HG03066 (cell line): Measurements from ENCODE around the gene SND1.

ENCODE experiments used
- ATAC-seq: cut with Tn5 transposase; IDR thresholded peaks from one replicate; pipeline ENCODE4 v1.9.1; 2021; ENCODE audit warnings: low read depth; ENCODE audit not compliant: unreplicated experiment

The SND1 gene

GRCh38 chr7:127798023-127798422 lies 146.0 kb downstream of the SND1 start:
- no peak for ATAC-seq

DNA sequence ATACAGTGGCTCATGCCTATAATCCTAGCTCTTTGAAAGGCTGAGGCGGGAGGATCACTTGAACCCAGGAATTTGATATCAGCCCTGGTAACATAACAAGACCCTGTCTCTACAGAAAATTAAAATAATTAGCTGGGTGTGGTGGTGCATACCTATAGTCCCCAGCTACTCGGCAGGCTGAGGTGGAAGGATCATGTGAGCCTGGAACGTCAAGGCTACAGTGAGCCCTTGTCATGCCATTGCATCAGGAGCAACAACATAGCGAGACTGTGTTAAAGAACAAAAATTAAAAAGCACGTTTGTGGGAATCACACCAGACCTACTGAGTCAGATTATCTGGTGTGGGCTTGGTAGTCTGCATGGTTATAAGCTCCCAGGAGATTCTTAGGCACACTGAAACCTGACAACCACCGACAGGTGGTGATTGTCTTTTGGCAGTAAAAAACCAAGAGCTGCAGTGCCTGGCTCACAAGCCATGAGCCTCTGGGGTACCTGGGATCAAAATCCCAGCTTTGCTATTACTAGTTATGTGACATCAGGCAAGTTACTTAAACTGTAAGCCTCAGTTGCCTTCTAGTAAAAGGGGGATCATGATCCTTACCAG lies 146.9 kb downstream of the SND1 start:
- no peak for ATAC-seq

DNA sequence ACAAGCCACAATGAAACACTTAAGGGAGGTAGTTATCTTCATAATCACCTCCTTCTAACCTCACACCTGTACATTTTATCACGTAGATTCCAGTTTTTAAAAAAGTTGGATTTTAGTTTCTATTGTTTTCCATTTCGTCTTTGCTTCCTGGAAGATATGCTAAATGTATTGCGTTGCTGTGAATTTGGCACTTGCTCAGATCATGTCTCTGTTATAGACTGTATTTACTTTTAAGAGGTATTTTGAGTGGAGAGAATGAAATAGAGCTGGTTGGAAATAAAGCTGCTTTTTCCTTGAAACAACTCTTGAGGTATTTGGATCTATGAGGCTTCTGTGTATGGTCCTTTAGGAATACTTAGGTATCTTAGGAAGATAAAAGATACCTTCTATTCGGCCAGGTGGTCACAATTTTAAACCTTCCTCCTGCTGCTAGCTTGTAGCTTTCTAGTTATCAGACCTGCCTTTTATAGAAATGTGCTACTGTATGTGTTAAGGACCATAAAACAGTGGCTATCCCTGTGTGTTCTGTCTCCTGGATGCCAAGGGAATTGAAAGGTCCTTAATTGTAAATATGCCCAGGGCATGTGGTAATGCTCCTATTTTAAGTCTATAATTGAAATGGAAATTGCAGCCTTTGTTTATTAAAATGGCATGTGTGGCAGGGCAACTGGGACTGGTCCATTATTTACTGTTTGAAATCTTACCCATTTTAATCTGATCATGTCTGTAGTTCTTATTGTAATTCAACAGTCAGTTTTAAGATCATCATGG lies 147.7 kb downstream of the SND1 start:
- no peak for ATAC-seq

GRCh38 chr7:127802845-127803244 lies 150.9 kb downstream of the SND1 start:
- ATAC-seq: no peak

DNA sequence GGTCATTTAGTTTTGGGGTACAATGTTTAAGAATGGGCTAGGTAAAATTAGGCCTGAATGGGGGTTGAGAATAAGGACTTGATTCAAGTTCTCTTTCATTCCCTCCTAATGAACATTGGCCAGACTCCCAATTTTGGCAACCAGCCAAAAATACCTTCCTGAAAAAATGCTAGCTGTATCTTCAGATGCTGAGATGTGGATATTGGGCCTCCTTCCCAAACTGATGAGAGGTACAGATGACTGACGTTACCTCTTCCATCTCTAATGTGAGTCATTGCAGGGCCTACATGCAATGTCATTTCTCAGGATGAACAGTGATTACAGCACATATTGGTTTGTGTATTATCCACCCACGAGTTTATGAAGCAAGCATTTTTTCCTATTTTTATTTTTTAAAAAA lies 151.6 kb downstream of the SND1 start:
- ATAC-seq: no peak

- ATAC-seq: no peak
Measured at GRCh38 chr7:127807340-127807739, 155.3 kb downstream of the SND1 start.

GRCh38 chr7:127807829-127808228 lies 155.8 kb downstream of the SND1 start:
- no peak for ATAC-seq

DNA sequence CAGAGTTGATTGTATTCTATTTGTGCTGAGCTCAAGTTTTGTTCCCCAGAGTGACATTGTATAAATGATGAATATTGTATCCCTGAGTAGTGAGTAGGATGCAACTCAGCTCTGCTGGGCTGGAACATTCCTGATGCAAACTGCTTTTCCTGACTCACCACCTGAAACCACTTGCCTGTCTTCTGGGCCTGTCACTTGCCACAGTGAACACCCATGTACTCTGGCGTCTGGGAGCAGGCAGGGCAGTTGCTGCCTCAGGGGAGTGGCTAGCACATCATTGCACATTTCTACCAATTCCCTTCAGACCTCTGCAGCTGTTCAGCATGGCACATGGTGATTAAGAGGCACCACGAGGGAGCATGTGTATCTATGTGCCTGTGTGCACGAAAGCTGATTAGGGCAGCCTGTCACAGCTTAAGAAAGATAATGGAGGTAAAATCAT lies 157.3 kb downstream of the SND1 start:
- no peak for ATAC-seq

- ATAC-seq: no peak
Measured at GRCh38 chr7:127810113-127810512, 158.1 kb downstream of the SND1 start.

DNA sequence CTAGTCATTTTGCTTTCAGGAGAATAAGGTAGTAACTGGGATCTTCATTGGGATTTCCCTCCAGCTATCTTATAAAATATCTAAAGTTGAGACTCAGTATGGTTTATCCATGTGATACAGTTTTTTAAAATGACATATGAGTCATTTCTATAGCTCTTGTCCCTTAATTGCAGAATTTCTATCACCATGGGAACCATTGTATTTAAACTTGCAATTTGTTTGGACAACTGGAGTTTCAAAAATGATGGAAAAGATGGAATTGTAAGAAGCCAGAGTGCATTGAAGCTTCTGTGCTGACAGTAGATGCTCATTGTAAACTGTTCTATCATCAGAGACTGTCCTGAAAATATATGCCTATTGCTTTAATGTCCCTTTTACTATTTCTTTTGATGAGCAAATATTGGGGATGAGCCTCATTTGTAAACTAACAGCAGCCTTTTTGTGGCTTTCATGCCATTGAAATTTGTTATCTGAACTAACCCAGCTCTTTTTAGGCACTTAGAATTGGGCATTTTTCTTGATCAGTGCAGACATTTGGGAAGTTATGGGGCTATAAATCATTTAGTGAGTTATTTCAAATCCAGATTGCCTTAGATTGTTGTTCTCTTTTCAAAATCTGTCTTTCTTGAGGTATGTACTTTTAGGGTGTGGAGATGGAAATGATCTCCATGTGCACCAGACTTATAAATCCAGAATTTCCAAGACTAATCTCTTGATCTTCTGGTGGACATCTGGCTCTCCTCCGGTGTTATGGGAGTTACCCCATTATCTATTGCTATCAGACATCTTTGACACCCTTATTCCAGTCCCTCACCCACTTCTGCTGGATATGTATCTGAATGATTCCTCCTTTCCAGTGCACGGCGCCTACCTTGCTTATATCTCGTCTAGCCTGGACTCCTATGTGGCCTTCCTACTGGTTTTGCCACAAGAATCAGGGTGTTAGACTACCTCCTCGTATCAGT lies 159.0 kb downstream of the SND1 start:
- no peak for ATAC-seq

- no peak for ATAC-seq
Measured at GRCh38 chr7:127812540-127812939, 160.5 kb downstream of the SND1 start.

- ATAC-seq: no peak
Measured at GRCh38 chr7:127813991-127814541, 162.1 kb downstream of the SND1 start.

DNA sequence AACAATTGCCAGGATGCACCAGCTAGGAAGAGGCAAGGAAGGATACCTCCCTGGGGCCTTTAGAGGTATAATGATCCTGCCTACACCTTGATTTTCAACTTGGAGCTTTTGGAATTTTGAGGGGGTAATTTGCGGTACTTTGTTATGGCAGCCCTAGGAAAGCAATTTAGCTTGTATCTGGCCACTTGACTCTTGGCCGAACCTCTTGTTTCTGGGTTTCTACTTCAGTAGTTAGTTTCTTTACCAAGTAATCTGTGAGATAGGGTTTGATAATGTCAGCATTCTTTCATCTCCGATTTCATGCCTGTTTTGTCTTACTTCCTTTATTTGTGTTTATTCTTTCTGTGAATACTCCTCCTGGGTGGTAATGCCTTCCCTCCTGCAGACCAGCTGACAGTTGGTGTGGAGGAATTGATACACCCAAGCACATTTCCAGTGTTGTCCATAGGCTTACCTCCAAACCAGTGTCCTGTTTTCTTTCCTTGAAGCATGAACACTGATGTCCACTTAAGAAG lies 163.7 kb downstream of the SND1 start:
- no peak for ATAC-seq

DNA sequence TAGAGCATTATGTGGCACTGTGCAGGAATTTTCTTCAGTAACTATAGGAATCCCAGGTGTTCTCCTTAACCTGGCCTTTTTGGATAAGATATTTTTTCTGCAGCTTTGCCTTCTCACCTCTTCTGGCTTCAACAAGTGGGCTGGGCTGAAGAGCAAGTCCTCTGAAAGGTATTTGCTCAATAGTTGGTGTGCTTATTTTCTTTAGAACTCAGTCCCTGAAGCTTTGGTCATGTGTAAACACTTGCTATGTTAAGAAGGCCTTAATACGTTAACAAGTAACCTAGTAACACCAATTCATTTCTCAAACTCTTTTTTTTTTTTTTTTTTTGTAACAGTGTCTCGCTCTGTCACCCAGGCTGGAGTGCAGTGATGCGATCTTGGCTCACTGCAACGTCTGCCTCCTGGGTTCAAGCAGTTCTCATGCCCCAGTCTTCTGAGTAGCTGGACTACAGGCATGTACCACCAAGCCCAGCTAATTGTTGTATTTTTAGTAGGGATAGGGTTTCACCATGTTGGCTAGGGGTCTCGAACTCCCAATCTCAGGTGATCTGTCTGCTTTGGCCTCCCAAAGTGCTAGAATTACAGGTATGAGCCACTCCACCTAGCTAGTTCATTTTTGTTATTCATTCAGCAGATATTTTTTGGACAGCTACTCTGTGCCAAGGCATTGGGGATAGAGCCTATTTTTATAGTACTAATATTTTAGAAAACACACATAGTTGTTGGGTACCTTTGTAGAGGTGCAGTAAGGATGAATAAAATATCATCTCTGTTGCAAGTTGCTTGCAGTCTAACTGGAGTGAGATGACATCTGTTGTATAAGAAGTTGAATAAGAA lies 164.6 kb downstream of the SND1 start:
- ATAC-seq: no peak

DNA sequence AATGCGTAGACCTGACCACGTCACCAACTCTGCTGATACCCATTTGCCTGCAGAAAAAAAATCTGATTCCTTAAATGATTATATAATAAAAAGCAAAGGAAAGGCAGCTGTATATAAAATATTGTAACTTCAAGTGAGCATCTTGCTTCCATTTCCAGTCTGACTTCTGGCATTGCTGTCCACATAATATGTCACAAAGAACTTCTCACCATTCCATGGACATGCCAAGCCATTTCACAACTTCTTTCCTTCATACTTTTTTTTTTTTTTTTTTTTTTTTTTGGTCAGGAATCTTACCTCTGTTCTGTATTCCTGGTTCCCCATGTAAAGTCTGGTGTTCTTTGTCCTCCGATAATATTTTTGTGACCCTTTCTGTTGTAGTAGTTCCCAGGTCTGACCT lies 165.5 kb downstream of the SND1 start:
- no peak for ATAC-seq

- ATAC-seq: no peak
Measured at GRCh38 chr7:127818306-127818705, 166.3 kb downstream of the SND1 start.

- ATAC-seq: no peak
Measured at GRCh38 chr7:127819975-127820731, 168.2 kb downstream of the SND1 start.

- no peak for ATAC-seq
Measured at GRCh38 chr7:127820732-127821085, 168.7 kb downstream of the SND1 start.

DNA sequence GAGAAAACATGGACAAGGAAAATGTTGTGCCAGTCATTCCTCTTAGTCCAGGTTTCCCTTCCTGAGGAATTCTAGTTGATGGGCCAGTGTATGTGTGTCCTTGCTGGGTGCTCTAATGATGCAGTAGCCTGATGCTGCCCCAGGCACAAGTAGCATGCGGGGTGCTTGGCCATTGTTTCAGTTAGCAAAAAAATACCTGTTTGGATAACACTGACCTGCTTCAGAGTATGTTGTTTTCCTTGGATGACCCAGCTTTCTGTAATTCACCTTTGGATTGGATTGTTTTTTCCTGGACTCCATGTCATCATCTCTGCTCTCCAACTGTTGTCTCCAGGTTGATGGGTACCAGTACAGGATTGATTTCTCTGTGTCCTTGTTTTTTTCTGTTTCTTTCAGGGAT lies 169.2 kb downstream of the SND1 start:
- ATAC-seq: no peak
